ENCODE measurements around the gene VTI1A. TPM values are rescaled to one million over a fixed set of nuclear protein-coding genes. Genes with fewer than 3 reads are reported as not detected.

The VTI1A gene
- total and polyA plus RNA-seq, 9 of the 15 experiments (the other 6 are each of a cell fraction or from before 2014, with no cell fraction given) = 9.3 to 21.4 (median 16.0) TPM

GRCh38 chr10:112539340-112539739 lies 92.3 kb downstream of the VTI1A start:
- no TSS peak for BruUV-seq (replicated peaks)
- Histone ChIP-seq H3K27ac (ENCODE audit: extremely low read depth, low read depth, low read length) (no peak overlapping the region), H2AFZ (ENCODE audit: low read depth, low read length) (no peak overlapping the region), H3K4me2 (ENCODE audit: insufficient read depth, low read length) (no peak overlapping the region), H3K27me3 (ENCODE audit: control insufficient read depth in 2 of 2, insufficient read depth in 2 of 2, low read length in 2 of 2) (no peaks in the 10 kb centered on the region), H3K79me2 (ENCODE audit: control insufficient read depth, insufficient read depth, low read length) (no peaks in the 10 kb centered on the region), H3K36me3 (ENCODE audit: control insufficient read depth, insufficient read depth, low read length) (peaks cover 3% of the 10 kb centered on the region; the same call in 2 of the 3 replicates), H4K20me1 (replicated peaks; ENCODE audit: control insufficient read depth, insufficient read depth, low read length) (no peaks in the 10 kb centered on the region), H3K4me1 (replicated peaks in 1 of 2; ENCODE audit: control insufficient read depth in 2 of 2, insufficient read depth in 2 of 2, low read length in 2 of 2) (no peaks in the 10 kb centered on the region), H3K4me3 (no peak overlapping the region), H3K9me3 (replicated peaks; ENCODE audit: control insufficient read depth, insufficient read depth, low read depth, low read length) (no peaks in the 10 kb centered on the region), H3K9ac (ENCODE audit: insufficient read depth in 1 of 2, low read depth in 2 of 2, low read length in 2 of 2) (no peak overlapping the region), H3K9me1 (ENCODE audit: control insufficient read depth, insufficient read depth, low read length) (no peaks in the 10 kb centered on the region)
- POLR2A ChIA-PET = no interaction called here
- in situ Hi-C loops (cut with MboI) = no loop called here
- intact Hi-C loops (cut with micrococcal nuclease) = no loop called here
- ATAC-seq (no peak), DNase-seq (ENCODE audit: extremely low read depth in 1 of 4, low spot score in 3 of 4) (no peak), FAIRE-seq (no peak)
- CTCF ChIA-PET (ENCODE audit: low intra/inter-chr PET ratio) = no interaction called here
- WGBS (ENCODE audit: insufficient coverage, low coverage, missing lambda C conversion rate) = 95% methylated on average over 3 of the region's 3 CpGs
- TF ChIP-seq NRF1 (conservative IDR thresholded peaks at IDR 0.05 in 1 of 2, IDR thresholded peaks at IDR 0.05 in 1 of 2) (no peak), ZFP30 (CRISPR knock-in tag; IDR thresholded peaks at IDR 0.05; ENCODE audit: borderline replicate concordance) (no peak), ZNF165 (CRISPR knock-in tag; IDR thresholded peaks at IDR 0.05; ENCODE audit: borderline replicate concordance) (no peak), SMARCA5 (IDR thresholded peaks at IDR 0.05) (no peak), TBL1XR1 (IDR thresholded peaks at IDR 0.05; ENCODE audit: low read length in 2 of 2) (no peak), CC2D1A (IDR thresholded peaks at IDR 0.05) (no peak), ZNF408 (CRISPR knock-in tag; IDR thresholded peaks at IDR 0.05; ENCODE audit: low read depth) (no peak), GMEB1 (CRISPR knock-in tag; IDR thresholded peaks at IDR 0.05) (no peak), RHOXF2B (CRISPR knock-in tag; conservative IDR thresholded peaks at IDR 0.05) (no peak), HDAC2 (IDR thresholded peaks at IDR 0.05) (no peak), TSHZ1 (CRISPR knock-in tag; IDR thresholded peaks at IDR 0.05) (no peak), SRSF3 (IDR thresholded peaks at IDR 0.05; ENCODE audit: insufficient read depth, low read length) (no peak)

Data from K562 (cell line).